ENCODE data around the gene PA2G4. TPM values are rescaled to one million over a fixed set of nuclear protein-coding genes. Genes with fewer than 3 reads are reported as not detected.

PA2G4 gene
- total and polyA plus RNA-seq, 10 of the 15 experiments (the other 5 are each of a cell fraction or from before 2014, with no cell fraction given): 148 to 514 (median 406) TPM

DNA sequence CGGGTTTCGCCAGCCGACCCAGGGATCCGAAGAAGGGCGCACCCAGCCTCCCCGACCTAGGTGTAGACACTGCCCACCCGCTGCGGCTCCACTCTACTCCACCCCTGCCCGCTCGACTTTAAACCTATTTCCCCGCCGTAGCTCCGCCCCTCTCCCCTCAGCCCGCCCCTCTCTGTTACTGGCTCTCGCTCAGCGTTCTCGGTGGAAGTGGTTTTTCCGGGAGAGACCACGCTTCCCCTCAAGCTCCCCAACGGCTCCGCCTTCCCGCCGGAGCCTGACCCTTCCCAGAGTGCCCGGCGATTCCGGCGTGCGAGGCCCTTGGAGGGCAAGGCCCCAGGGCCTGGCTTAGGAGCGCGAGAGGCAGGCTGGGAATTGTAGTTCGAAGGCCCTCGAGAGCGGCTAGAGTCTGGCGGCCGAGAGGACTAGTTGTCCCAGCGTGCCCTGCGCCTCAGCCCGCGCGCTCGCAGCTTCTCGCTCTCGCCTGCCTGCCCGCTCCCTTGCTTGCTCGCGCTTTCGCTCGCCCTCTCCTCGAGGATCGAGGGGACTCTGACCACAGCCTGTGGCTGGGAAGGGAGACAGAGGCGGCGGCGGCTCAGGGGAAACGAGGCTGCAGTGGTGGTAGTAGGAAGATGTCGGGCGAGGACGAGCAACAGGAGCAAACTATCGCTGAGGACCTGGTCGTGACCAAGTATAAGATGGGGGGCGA lies at the start of gene PA2G4 (continued):
- TF ChIP-seq, protein P1, sequence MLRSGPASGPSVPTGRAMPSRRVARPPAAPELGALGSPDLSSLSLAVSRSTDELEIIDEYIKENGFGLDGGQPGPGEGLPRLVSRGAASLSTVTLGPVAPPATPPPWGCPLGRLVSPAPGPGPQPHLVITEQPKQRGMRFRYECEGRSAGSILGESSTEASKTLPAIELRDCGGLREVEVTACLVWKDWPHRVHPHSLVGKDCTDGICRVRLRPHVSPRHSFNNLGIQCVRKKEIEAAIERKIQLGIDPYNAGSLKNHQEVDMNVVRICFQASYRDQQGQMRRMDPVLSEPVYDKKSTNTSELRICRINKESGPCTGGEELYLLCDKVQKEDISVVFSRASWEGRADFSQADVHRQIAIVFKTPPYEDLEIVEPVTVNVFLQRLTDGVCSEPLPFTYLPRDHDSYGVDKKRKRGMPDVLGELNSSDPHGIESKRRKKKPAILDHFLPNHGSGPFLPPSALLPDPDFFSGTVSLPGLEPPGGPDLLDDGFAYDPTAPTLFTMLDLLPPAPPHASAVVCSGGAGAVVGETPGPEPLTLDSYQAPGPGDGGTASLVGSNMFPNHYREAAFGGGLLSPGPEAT (IDR thresholded peaks at IDR 0.05; ENCODE audit: low read depth): peak; percentile 98
- TF ChIP-seq SP1 (IDR thresholded peaks at IDR 0.05; ENCODE audit: low read depth, low read length): no peak
- TF ChIP-seq BRCA1 (IDR thresholded peaks at IDR 0.05; ENCODE audit: low read depth, low read length): no peak
- peak; percentile 80; the same call in 1 of the 2 replicates for TF ChIP-seq NKRF (conservative IDR thresholded peaks at IDR 0.05)
- no peak for TF ChIP-seq E2F8 (IDR thresholded peaks at IDR 0.05; ENCODE audit: low read depth, partially characterized antibody)
- no peak for TF ChIP-seq BCL3 (IDR thresholded peaks at IDR 0.05; ENCODE audit: borderline replicate concordance, insufficient read depth, low read depth, low read length, poor library complexity, severe bottlenecking)
- TF ChIP-seq IKZF2 (IDR thresholded peaks at IDR 0.05): peak; percentile 100
- TF ChIP-seq NBN (IDR thresholded peaks at IDR 0.05): peak; percentile 78
- peak; percentile 85; the same call in 1 of the 2 replicates for TF ChIP-seq PML (IDR thresholded peaks at IDR 0.05; ENCODE audit: low read length)
- TF ChIP-seq SREBF1 (IDR thresholded peaks at IDR 0.05; ENCODE audit: low read length): peak; percentile 65
- TF ChIP-seq ETV6 (conservative IDR thresholded peaks at IDR 0.05 in 1 of 2, IDR thresholded peaks at IDR 0.05 in 1 of 2; ENCODE audit: borderline replicate concordance in 1 of 2, low read depth in 1 of 2): peak in 1 of 2 experiments; percentile 77; a peak in 2 of 4 replicates
- TF ChIP-seq BACH1 (IDR thresholded peaks at IDR 0.05; ENCODE audit: borderline replicate concordance): peak; percentile 47; the same call in 1 of the 2 replicates
- TF ChIP-seq CBFB (IDR thresholded peaks at IDR 0.05; ENCODE audit: low read depth): peak; percentile 68; the same call in 1 of the 2 replicates
- TF ChIP-seq REST (IDR thresholded peaks at IDR 0.05; ENCODE audit: low read depth, low read length): no peak
- TF ChIP-seq TCF12 (IDR thresholded peaks at IDR 0.05; ENCODE audit: low read depth, low read length): peak; percentile 43; the same call in 1 of the 2 replicates
- TF ChIP-seq SIX5 (IDR thresholded peaks at IDR 0.05; ENCODE audit: low read depth, low read length, severe bottlenecking): peak; percentile 93
